ENCODE results near the gene BRD9.

The BRD9 gene

DNA sequence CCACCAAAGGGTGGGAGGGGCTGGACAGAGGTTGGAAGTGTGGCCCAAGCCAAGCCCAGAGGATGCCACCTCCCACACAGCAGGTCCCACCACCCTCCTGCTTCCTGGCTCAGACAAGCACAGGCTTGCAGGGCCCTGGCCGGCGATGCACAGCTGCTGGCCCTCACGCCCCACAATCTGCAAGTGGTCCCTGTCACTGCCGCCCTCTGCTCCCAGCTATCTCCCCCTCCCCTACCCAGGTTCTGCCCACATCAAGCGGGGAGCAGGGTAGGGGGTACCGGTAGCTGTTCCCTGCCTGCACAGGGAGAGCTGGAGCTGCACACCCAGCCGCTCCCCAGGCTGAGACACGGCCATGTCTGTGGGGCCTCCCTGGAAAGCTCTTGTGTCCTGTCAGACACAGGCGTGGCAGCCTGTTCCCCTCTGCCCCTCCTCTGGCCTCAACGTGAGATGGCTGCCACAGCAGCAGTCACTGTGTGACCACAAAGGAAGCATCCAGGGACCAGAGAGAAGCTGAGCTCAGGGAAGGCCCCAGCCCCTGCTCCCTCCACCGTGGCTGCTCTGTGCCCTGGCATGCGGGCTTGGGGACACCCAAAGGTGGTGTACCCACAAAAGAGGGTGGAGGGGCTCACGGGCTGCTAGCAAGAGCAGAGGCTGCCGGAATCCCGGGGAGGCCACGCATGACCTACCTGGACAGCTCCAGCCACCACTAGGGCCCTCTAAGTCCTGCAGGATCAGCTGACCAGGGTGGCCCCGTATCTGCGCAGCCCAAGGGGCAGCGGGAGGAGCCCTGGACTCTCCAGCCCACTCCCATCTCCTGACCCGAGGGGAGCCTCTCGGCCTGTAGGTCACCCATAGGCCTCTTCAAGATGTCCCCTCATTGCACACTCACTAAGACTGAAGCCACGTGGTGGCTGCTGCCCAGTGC lies 30.9 kb downstream of the BRD9 start:
- H3K4me1 ChIP-seq (ENCODE audit: control insufficient read depth in 1 of 2, insufficient read depth in 1 of 2, low read depth in 1 of 2, low read length in 1 of 2), result no peaks in the 10 kb centered on the region
- H3K4me3 ChIP-seq (ENCODE audit: low read depth in 1 of 2, low read length in 1 of 2), result no peak overlapping the region
- H3K9me3 ChIP-seq, result no peaks in the 10 kb centered on the region
- no peak overlapping the region for H3K27ac ChIP-seq
- H3K36me3 ChIP-seq, result peaks cover 52% of the 10 kb centered on the region
- no peaks in the 10 kb centered on the region for H3K27me3 ChIP-seq
- TF ChIP-seq, protein P1, sequence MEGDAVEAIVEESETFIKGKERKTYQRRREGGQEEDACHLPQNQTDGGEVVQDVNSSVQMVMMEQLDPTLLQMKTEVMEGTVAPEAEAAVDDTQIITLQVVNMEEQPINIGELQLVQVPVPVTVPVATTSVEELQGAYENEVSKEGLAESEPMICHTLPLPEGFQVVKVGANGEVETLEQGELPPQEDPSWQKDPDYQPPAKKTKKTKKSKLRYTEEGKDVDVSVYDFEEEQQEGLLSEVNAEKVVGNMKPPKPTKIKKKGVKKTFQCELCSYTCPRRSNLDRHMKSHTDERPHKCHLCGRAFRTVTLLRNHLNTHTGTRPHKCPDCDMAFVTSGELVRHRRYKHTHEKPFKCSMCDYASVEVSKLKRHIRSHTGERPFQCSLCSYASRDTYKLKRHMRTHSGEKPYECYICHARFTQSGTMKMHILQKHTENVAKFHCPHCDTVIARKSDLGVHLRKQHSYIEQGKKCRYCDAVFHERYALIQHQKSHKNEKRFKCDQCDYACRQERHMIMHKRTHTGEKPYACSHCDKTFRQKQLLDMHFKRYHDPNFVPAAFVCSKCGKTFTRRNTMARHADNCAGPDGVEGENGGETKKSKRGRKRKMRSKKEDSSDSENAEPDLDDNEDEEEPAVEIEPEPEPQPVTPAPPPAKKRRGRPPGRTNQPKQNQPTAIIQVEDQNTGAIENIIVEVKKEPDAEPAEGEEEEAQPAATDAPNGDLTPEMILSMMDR (IDR thresholded peaks at IDR 0.05), result no peak

DNA sequence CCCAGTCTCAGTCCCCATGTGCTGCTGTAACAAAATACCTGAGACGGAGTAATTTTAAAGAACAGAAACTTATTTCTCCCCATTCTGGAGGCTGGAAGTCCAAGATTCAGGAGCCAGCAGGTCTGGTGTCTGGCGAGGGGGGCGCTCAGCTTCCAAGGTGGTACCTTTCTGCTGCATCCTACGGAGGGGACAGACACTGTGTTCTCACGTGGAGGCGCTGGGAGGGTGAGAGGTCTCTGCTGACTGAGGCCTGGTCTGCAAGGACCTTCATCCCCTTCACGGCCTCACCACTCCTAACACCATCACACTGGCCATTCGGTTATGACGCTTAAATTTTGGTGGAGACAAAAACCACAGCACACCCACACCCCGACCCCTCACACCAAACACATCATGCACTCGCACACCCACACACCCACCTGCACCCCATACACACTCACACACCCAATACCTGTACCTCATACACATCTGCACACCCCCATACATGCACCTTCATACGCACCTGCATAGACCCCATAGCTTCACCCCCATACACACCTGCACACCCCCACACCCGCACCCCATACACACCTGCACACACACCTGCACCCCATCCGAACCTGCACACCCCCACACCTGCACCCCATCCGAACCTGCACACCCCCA lies 32.0 kb downstream of the BRD9 start:
- Histone ChIP-seq H3K4me3 (ENCODE audit: low read depth in 1 of 2, low read length in 1 of 2) (no peak overlapping the region), H3K9me3 (no peaks in the 10 kb centered on the region), H3K27me3 (no peaks in the 10 kb centered on the region), H3K36me3 (peaks cover 44% of the 10 kb centered on the region), H3K27ac (no peak overlapping the region), H3K4me1 (ENCODE audit: control insufficient read depth in 1 of 2, insufficient read depth in 1 of 2, low read depth in 1 of 2, low read length in 1 of 2) (no peaks in the 10 kb centered on the region)
- TF ChIP-seq, protein P1 (IDR thresholded peaks at IDR 0.05), result no peak

DNA sequence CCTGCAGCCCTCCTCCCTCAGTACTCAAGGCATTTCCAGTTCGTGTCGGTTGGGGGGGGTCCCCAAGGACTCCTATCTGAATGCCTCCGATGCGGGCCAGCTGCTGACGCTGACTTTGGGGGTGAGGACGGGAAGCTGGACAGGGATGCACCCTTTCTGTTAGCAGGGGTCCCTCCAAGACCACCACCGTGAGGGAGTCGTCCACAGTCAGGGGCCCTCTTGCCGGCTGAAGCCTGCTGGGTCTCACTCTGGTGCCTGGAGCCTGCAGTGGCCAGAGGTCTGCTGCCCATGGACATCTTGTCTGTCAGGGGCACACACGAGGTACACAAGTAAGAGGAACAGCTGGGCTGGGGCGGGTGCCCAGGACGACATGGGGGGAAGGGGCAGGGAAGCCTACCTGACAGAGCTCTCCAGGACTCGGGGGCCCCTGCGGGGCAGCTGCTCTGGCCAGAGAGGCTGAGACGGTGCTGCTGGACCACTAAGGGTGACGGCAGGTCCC lies 32.8 kb downstream of the BRD9 start:
- Histone ChIP-seq H3K4me1 (ENCODE audit: control insufficient read depth in 1 of 2, insufficient read depth in 1 of 2, low read depth in 1 of 2, low read length in 1 of 2) (no peaks in the 10 kb centered on the region), H3K27me3 (no peaks in the 10 kb centered on the region), H3K9me3 (no peaks in the 10 kb centered on the region), H3K36me3 (peaks cover 36% of the 10 kb centered on the region), H3K27ac (no peak overlapping the region), H3K4me3 (ENCODE audit: low read depth in 1 of 2, low read length in 1 of 2) (no peak overlapping the region)
- TF ChIP-seq, protein P1 (IDR thresholded peaks at IDR 0.05), result no peak

DNA sequence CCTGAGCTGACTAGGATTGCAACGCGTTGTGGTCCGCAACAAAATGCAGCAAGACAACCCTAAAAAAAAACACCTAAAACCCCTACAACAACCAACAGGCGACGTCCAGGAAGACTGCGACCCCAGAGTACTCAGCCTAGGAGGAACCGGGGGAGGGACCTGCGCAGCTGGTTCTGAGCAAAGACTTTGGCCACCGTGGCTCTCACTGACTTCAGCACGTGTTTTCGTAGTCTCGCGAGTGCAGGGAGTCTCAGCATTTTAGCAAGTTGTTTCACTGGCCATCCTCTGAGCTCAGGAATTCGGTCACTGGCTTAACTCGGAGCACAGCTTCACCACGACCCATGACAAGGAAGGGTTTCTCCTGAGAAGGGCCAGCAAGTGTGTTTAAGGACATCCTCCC lies 33.2 kb downstream of the BRD9 start:
- Histone ChIP-seq H3K27me3 (no peaks in the 10 kb centered on the region), H3K9me3 (no peaks in the 10 kb centered on the region), H3K27ac (no peak overlapping the region), H3K36me3 (peaks cover 31% of the 10 kb centered on the region), H3K4me1 (ENCODE audit: control insufficient read depth in 1 of 2, insufficient read depth in 1 of 2, low read depth in 1 of 2, low read length in 1 of 2) (no peaks in the 10 kb centered on the region), H3K4me3 (ENCODE audit: low read depth in 1 of 2, low read length in 1 of 2) (no peak overlapping the region)
- TF ChIP-seq, protein P1 (IDR thresholded peaks at IDR 0.05), result no peak

DNA sequence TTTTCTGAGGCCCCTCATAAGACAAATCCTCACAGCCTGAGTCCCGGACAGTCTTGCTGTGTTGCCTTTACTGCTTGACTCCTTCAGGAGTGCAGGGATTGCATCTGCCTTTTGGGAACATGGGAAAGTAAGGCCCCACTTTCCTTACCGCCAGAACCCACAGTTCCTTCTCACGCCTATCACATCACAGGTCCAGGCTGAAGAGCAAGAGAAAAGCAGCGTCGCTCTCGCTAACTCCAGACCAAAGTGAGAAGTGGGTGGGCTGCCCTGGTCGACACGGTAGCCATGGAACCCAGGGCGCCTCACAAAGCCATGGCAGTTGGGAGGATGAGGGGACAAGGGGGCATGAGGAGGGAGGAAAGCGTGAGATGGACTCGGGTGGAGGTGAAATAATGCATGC lies 33.9 kb downstream of the BRD9 start:
- H3K4me3 ChIP-seq (ENCODE audit: low read depth in 1 of 2, low read length in 1 of 2), result no peak overlapping the region
- TF ChIP-seq, protein P1 (IDR thresholded peaks at IDR 0.05), result no peak
- no peaks in the 10 kb centered on the region for H3K4me1 ChIP-seq (ENCODE audit: control insufficient read depth in 1 of 2, insufficient read depth in 1 of 2, low read depth in 1 of 2, low read length in 1 of 2)
- no peaks in the 10 kb centered on the region for H3K9me3 ChIP-seq
- H3K36me3 ChIP-seq, result peaks cover 25% of the 10 kb centered on the region
- no peaks in the 10 kb centered on the region for H3K27me3 ChIP-seq
- no peak overlapping the region for H3K27ac ChIP-seq
